Activated CD4-positive, alpha-beta T cell treated with anti-CD3 and anti-CD28 coated beads for 36 hours (primary cell): Measurements from ENCODE around the gene MARCHF11. TPM values are rescaled to one million over a fixed set of nuclear protein-coding genes. Genes with fewer than 3 reads are reported as not detected.

Source experiments
- ATAC-seq: fragments of 200-7000 bp; cut with Tn5 transposase; one replicate; pipeline ENCODE4 v1.10.0; 2021; ENCODE audit warnings: mild to moderate bottlenecking, moderate library complexity
- CTCF ChIA-PET: fragments of 350-600 bp; sonication (Branson Sonifier 250); formaldehyde crosslinking; loops from one replicate; lab custom pipeline; 2021; ENCODE audit warnings: antibody characterized with exemption; lab: Charles Lee
- POLR2A ChIA-PET: fragments of 350-600 bp; sonication (Branson Sonifier 250); formaldehyde crosslinking; loops from one replicate; lab custom pipeline; 2021; ENCODE audit warnings: antibody characterized with exemption, inconsistent platforms; lab: Charles Lee
- DNase-seq: peaks from one replicate; pipeline ENCODE4 v3.0.0-alpha.2; 2020
- H3K27ac Mint-ChIP-seq: one replicate; pipeline ENCODE4 v1.8.0; 2021; ENCODE audit warnings: mixed read lengths
- H3K27me3 Mint-ChIP-seq: one replicate; pipeline ENCODE4 v1.8.0; 2021; ENCODE audit warnings: mixed read lengths
- H3K36me3 Mint-ChIP-seq: one replicate; pipeline ENCODE4 v1.8.0; 2021; ENCODE audit warnings: low read depth, mixed read lengths
- H3K4me1 Mint-ChIP-seq: one replicate; pipeline ENCODE4 v1.8.0; 2021; ENCODE audit warnings: mixed read lengths
- H3K4me3 Mint-ChIP-seq: one replicate; pipeline ENCODE4 v1.8.0; 2021; ENCODE audit warnings: mild to moderate bottlenecking, moderate library complexity, mixed read lengths
- H3K9me3 Mint-ChIP-seq: one replicate; pipeline ENCODE4 v1.8.0; 2021; ENCODE audit warnings: low read depth, mixed read lengths
- intact Hi-C, 2 experiments: fragments of 100-400 bp; cut with DNase I in 1 of 2; cut with micrococcal nuclease in 1 of 2; formaldehyde crosslinking; loops; one replicate each; pipeline versions ENCODE4 v1.14.2 to v1.15.1; 2022 to 2024; cut with DNase I, micrococcal nuclease
- total RNA-seq, 2 experiments: library from RNA; stranded (reverse); gene quantifications; one replicate each; pipeline ENCODE4 v1.2.3, GENCODE V29; 2021

Gene MARCHF11
- total RNA-seq, 2 experiments from 2014 or later: not detected

GRCh38 chr5:16152601-16153568 lies 26.7 kb downstream of the MARCHF11 start:
- Mint-ChIP-seq H3K36me3 (no peaks in the 10 kb centered on the region), H3K27ac (no peak overlapping the region), H3K4me3 (no peak overlapping the region), H3K4me1 (no peaks in the 10 kb centered on the region), H3K9me3 (no peaks in the 10 kb centered on the region), H3K27me3 (peaks cover 2% of the 10 kb centered on the region)
- ATAC-seq: no peak
- CTCF ChIA-PET: no interaction called here
- POLR2A ChIA-PET: no interaction called here
- intact Hi-C loops: no loop called here
- no peak for DNase-seq

GRCh38 chr5:16149621-16150020 lies 30.0 kb downstream of the MARCHF11 start:
- DNase-seq: no peak
- ATAC-seq: no peak
- no peaks in the 10 kb centered on the region for H3K9me3 Mint-ChIP-seq
- no peak overlapping the region for H3K4me3 Mint-ChIP-seq
- POLR2A ChIA-PET: no interaction called here
- peaks cover 4% of the 10 kb centered on the region for H3K27me3 Mint-ChIP-seq
- intact Hi-C loops: no loop called here
- no peaks in the 10 kb centered on the region for H3K4me1 Mint-ChIP-seq
- no peak overlapping the region for H3K27ac Mint-ChIP-seq
- CTCF ChIA-PET: no interaction called here
- no peaks in the 10 kb centered on the region for H3K36me3 Mint-ChIP-seq

- intact Hi-C loops: no loop called here
- no peak overlapping the region for H3K4me3 Mint-ChIP-seq
- POLR2A ChIA-PET: no interaction called here
- peaks cover 4% of the 10 kb centered on the region for H3K27me3 Mint-ChIP-seq
- CTCF ChIA-PET: interaction anchor here (0.7 kb wide), 1 partner anchor 552 kb away, joined by 3 read pairs; no protein-coding TSS in a partner anchor
- DNase-seq (no peak), ATAC-seq (no peak)
- H3K27ac Mint-ChIP-seq: no peak overlapping the region
- H3K9me3 Mint-ChIP-seq: peaks cover 2% of the 10 kb centered on the region
- H3K4me1 Mint-ChIP-seq: no peaks in the 10 kb centered on the region
- H3K36me3 Mint-ChIP-seq: no peaks in the 10 kb centered on the region
Observed at GRCh38 chr5:16147179-16147900, 32.3 kb downstream of the MARCHF11 start.

- POLR2A ChIA-PET: no interaction called here
- ATAC-seq (no peak), DNase-seq (no peak)
- H3K4me3 Mint-ChIP-seq: no peak overlapping the region
- H3K27me3 Mint-ChIP-seq: peaks cover 4% of the 10 kb centered on the region
- H3K27ac Mint-ChIP-seq: no peak overlapping the region
- H3K9me3 Mint-ChIP-seq: peaks cover 2% of the 10 kb centered on the region
- H3K4me1 Mint-ChIP-seq: no peaks in the 10 kb centered on the region
- CTCF ChIA-PET: no interaction called here
- intact Hi-C loops: no loop called here
- no peaks in the 10 kb centered on the region for H3K36me3 Mint-ChIP-seq
Observed at GRCh38 chr5:16144416-16144815, 35.2 kb downstream of the MARCHF11 start.

GRCh38 chr5:16143361-16144049 lies 36.1 kb downstream of the MARCHF11 start:
- Mint-ChIP-seq H3K27ac (no peak overlapping the region), H3K36me3 (no peaks in the 10 kb centered on the region), H3K9me3 (peaks cover 2% of the 10 kb centered on the region), H3K27me3 (peaks cover 4% of the 10 kb centered on the region), H3K4me1 (no peaks in the 10 kb centered on the region), H3K4me3 (no peak overlapping the region)
- intact Hi-C loops: no loop called here
- no peak for DNase-seq
- no peak for ATAC-seq
- POLR2A ChIA-PET: no interaction called here
- CTCF ChIA-PET: no interaction called here

GRCh38 chr5:16140944-16141343 lies 38.6 kb downstream of the MARCHF11 start:
- H3K9me3 Mint-ChIP-seq: peaks cover 8% of the 10 kb centered on the region
- H3K27me3 Mint-ChIP-seq: peaks cover 4% of the 10 kb centered on the region
- DNase-seq: no peak
- no peak overlapping the region for H3K4me3 Mint-ChIP-seq
- ChIA-PET CTCF (no interaction called here), POLR2A (no interaction called here)
- no peak for ATAC-seq
- H3K27ac Mint-ChIP-seq: no peak overlapping the region
- H3K4me1 Mint-ChIP-seq: no peaks in the 10 kb centered on the region
- H3K36me3 Mint-ChIP-seq: no peaks in the 10 kb centered on the region
- intact Hi-C loops: no loop called here

- intact Hi-C loops: no loop called here
- DNase-seq: no peak
- Mint-ChIP-seq H3K27me3 (peaks cover 4% of the 10 kb centered on the region), H3K36me3 (no peaks in the 10 kb centered on the region), H3K9me3 (peaks cover 10% of the 10 kb centered on the region), H3K4me3 (no peak overlapping the region), H3K27ac (no peak overlapping the region), H3K4me1 (no peaks in the 10 kb centered on the region)
- ATAC-seq: no peak
- POLR2A ChIA-PET: no interaction called here
- CTCF ChIA-PET: no interaction called here
Observed at GRCh38 chr5:16140417-16140816, 39.2 kb downstream of the MARCHF11 start.

- ATAC-seq: no peak
- POLR2A ChIA-PET: no interaction called here
- Mint-ChIP-seq H3K4me1 (no peaks in the 10 kb centered on the region), H3K27ac (no peak overlapping the region), H3K27me3 (peaks cover 3% of the 10 kb centered on the region), H3K9me3 (peaks cover 11% of the 10 kb centered on the region), H3K4me3 (no peak overlapping the region), H3K36me3 (no peaks in the 10 kb centered on the region)
- intact Hi-C loops: no loop called here
- DNase-seq: no peak
- CTCF ChIA-PET: no interaction called here
Observed at GRCh38 chr5:16137177-16137576, 42.4 kb downstream of the MARCHF11 start.

- H3K4me3 Mint-ChIP-seq: no peak overlapping the region
- ChIA-PET POLR2A (no interaction called here), CTCF (no interaction called here)
- no peak for ATAC-seq
- H3K9me3 Mint-ChIP-seq: peaks cover 11% of the 10 kb centered on the region
- H3K4me1 Mint-ChIP-seq: no peaks in the 10 kb centered on the region
- intact Hi-C loops: no loop called here
- H3K36me3 Mint-ChIP-seq: no peaks in the 10 kb centered on the region
- peaks cover 3% of the 10 kb centered on the region for H3K27me3 Mint-ChIP-seq
- DNase-seq: no peak
- no peak overlapping the region for H3K27ac Mint-ChIP-seq
Observed at GRCh38 chr5:16135506-16135905, 44.1 kb downstream of the MARCHF11 start.

GRCh38 chr5:16135003-16135402 lies 44.6 kb downstream of the MARCHF11 start:
- no peaks in the 10 kb centered on the region for H3K36me3 Mint-ChIP-seq
- H3K4me1 Mint-ChIP-seq: no peaks in the 10 kb centered on the region
- no peak overlapping the region for H3K4me3 Mint-ChIP-seq
- H3K27ac Mint-ChIP-seq: no peak overlapping the region
- H3K27me3 Mint-ChIP-seq: peaks cover 6% of the 10 kb centered on the region
- ATAC-seq (no peak), DNase-seq (no peak)
- ChIA-PET CTCF (no interaction called here), POLR2A (no interaction called here)
- intact Hi-C loops: no loop called here
- H3K9me3 Mint-ChIP-seq: peaks cover 11% of the 10 kb centered on the region

- DNase-seq (no peak), ATAC-seq (no peak)
- Mint-ChIP-seq H3K9me3 (peaks cover 11% of the 10 kb centered on the region), H3K36me3 (no peaks in the 10 kb centered on the region), H3K4me3 (no peak overlapping the region), H3K27ac (no peak overlapping the region), H3K27me3 (peaks cover 6% of the 10 kb centered on the region), H3K4me1 (no peaks in the 10 kb centered on the region)
- POLR2A ChIA-PET: no interaction called here
- CTCF ChIA-PET: interaction anchor here (1.0 to 1.2 kb wide), 2 partner anchors 26 to 67 kb away, joined by 3 read pairs; no protein-coding TSS in a partner anchor
- intact Hi-C loops: no loop called here
Observed at GRCh38 chr5:16134204-16134603, 45.4 kb downstream of the MARCHF11 start.
